HL-60/S4 treated with phorbol 12-myristate 13-acetate at 8.2 ng/mL for 4 days and 3 days (cell line): Measurements from ENCODE around the gene HTRA1.

Experiments
- in situ Hi-C: fragments of 300-500 bp; cut with MboI; formaldehyde crosslinking; loops from 2 replicates; pipeline ENCODE4 v1.15.0; 2022; ENCODE audit warnings: low sequenced_read_pairs

HTRA1 gene

DNA sequence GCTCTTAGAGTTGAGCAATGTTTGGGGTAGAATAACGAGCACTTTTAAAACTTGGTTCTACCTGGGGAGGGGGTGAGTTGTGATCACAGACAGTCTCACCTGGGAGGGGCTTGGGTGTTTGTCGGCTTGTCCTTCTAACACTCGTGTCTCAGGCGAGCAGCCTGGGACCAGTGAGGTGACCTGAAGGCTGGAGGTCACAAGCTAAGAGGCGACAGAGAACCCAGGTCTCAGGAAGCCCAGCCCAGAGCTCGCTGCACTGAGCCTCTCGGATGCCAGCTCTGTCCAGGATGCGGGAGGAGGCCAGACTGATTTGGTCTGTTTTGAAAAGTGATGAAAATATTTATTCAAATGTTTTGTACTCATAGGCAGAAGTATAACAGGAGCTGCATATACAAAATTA, 11.8 kb downstream of the HTRA1 start:
- in situ Hi-C loops, result no loop called here

DNA sequence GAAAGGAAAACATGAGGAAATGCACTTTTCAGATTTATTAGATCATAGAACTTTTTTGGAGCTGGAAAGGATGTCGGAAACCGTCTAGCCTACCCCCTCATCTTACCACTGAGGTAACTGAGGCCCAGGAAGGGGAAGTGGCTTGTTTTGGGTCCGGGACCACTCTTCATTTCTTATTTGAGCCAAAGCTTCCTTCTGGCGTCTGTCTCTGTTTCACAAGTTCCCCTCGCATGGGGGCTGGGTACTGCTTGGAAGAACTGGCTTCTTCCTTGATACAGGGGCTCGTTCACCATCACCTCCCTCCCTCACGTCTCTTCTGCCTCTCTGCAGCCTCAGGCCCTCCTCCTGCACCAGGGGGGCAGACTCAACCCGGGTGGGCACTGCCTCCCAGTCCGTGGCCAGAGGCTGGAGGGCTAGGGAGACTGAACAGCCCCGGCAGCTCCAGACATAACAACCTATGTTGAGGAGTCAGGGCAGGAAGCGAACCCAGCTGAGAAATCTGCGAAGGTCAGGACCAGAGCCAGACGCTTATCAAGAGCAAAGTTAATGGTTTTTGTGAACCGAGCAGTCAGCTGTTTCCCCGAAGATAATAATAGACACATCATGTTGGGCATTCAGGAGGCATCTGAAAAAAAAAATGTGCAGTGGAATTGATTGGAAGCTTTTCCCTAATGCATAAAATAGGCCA, 12.9 kb downstream of the HTRA1 start:
- in situ Hi-C loops, result no loop called here

DNA sequence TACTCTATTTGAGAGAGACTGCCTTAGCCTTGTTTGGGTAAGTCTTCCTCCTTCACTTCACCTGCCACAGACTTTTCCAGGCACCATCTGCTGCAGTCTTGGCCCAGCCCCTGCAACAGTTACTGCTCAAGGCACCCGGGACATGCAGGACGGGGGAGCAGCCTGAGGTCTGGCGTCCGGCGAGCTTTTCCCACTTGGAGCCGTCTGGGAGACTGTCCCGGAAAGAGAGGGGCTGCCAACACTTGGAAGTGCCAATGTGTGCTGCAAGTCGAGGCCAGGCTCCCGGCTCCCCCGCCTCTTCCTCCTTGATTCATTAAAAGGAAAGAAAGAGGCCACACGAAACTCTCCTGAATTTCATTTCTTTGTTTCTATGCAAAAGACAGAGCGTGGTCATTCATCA, 13.7 kb downstream of the HTRA1 start:
- in situ Hi-C loops, result no loop called here

DNA sequence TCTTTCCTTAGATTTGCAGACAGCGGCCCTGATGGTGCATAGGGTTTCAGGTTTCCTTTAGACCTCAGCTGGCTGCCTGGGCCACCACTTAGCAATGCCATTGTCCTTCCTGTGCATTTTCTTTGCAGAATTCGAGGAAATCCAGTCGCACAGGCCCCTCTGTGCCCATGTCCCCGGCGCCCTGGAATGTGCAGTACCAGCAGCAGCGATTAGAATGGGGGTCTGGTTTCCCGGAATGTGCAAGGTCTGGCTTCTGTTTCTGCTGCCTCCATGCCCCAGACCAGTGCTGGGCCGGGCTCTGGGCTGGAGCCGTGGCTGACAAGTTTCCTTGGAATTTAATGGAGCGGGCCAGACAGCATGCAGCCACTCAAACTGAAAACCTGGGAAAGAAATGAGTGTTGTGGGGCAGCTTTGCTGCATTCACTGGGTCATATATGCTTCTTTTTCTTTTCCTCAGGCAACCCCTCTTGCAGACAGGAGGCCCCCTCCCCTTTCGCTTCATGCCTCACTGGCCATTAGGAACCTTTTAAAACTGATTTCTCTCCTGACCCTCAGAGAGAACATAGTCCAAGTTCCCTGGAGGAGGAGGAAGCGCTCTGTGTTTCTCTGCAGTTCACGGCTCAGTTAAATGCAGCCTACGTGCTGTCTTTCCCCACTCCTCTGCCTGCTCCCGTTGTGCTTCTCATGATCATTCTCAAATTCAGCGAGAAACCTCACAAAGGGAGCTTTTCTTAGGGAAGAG, 14.4 kb downstream of the HTRA1 start:
- in situ Hi-C loops, result no loop called here

DNA sequence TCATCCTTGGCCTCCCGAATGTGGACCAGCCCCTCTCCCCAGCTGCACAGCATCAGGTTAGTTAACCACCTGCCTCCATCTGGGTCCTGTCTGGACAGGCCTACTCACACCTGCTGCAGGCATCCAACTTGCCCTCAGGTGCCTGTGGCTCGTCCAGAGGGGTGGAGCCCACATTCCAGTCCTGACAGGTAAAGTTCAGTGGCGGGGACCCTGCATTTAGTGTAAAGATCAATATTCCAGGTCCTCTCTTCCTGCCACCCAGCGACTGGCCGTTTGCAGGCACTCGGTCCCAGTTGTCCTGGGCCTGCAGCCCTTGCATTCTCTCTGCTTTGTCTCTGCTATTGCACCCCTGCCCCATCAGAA, 15.0 kb downstream of the HTRA1 start:
- in situ Hi-C loops, result no loop called here

GRCh38 chr10:122477436-122477835, 16.1 kb downstream of the HTRA1 start:
- in situ Hi-C loops, result no loop called here

- in situ Hi-C loops, result no loop called here
Measured at GRCh38 chr10:122478971-122479370, 17.6 kb downstream of the HTRA1 start.

GRCh38 chr10:122480146-122480833, 18.9 kb downstream of the HTRA1 start:
- in situ Hi-C loops, result no loop called here

DNA sequence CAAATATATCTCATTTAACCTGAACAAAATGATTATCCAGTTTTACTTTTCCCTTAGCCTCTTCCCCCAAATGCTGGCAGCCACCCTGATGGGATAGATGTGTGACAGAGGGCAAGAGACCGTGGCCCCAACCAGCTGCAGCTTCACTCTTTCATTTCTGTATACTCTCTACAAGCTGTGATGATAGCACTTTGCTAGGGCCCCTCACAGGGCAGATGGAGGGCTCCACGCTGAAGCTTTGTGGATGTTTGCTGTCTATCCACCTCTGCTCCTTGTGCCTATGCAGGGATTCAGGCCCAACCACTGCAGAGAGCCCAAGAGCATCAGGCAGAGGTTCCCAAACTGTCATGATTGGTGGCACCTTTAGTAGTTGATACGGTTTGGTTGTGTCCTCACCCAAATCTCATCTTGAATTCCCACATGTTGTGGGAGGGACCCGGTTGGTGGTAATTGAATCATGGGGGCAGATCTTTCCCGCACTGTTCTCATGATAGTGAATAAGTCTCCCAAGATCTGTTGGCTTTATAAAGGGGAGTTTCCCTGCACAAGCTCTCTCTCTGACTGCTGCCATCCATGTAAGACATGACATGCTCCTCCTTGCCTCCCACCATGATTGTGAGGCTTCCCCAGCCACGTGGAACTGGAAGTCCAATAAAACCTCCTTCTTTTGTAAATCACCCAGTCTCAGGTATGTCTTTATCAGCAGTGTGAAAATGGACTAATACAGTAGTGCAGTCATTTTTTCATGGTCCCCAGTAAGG, 20.1 kb downstream of the HTRA1 start:
- in situ Hi-C loops, result no loop called here

DNA sequence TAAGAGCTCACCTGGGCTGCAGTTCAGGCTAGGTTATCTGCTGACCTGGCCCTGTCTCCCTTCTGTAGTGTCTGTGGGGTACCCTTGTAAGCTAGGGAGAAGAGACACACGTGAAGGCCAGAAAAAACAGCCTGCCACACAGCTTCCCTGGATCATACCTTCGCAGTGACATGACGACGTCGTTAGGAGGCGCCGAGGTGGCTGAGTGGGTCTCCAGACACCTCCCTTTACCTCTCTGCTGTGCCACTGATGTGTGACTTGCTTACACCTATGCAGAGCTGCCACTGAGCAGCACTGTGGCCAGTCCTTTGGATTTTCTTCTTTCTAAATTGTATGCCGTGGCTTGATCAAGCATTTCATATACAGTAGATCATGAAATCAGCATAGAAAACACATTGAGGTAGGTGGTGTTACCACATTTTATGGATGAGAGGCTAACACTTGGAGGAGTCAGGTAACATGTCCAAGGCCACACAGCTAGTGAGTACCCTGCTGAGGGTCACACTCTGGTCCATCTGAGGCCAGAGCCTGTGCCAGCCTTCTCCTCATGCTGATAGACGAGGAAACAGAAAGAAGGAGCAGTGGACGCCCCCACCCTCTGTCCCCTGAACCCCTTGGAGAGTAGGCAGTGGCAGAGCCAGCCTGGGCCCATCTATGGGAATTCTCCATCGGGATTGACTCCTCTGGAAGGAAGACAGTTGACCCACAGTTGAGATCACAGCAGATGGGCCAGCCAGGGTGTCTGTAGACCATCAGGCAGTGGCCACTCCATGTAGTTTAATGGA, 23.1 kb downstream of the HTRA1 start:
- in situ Hi-C loops, result no loop called here

DNA sequence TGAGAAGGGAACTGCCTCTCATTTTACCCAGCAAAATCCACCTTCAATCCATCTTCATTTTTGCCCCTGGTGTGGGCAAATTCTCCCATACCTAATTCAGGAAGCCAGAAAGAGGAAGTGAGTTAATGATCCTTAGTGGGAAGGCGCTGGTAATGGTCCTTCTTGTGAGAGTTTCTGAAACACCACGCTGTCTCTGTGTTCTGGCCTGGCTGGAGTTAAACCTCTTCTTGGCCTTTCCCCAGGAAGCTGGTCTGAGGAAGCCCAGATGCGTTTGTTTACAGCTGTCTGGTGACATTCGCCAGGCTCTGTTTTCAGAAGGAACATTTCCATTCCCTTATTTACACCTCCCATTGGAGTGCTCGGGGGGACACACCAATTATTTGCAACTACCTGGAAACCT, 24.3 kb downstream of the HTRA1 start:
- in situ Hi-C loops, result no loop called here

- in situ Hi-C loops, result no loop called here
Measured at GRCh38 chr10:122486406-122487080, 25.2 kb downstream of the HTRA1 start.

GRCh38 chr10:122487174-122487765, 25.9 kb downstream of the HTRA1 start:
- in situ Hi-C loops, result no loop called here

DNA sequence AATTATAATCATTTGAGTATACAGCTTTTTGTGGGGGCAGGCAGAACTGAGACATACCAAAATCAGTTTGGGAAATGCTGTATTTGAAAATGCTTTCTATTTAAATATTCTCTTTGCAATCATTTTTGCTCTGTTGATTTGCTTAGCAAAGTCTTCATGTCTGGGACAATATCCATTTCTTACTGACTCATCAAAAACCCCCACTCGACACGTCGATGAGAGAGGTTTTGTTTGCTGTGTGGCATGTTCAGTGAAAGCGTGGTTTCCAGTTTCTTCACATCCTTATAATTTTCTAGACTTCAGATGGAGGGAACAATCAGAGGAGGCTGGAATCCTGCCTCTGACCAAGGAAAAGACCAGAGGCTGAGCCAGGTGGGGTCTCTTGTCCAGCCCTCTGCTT, 28.9 kb downstream of the HTRA1 start:
- in situ Hi-C loops, result no loop called here

GRCh38 chr10:122490786-122491680, 29.7 kb downstream of the HTRA1 start:
- in situ Hi-C loops, result no loop called here

GRCh38 chr10:122492006-122492405, 30.7 kb downstream of the HTRA1 start:
- in situ Hi-C loops, result no loop called here

DNA sequence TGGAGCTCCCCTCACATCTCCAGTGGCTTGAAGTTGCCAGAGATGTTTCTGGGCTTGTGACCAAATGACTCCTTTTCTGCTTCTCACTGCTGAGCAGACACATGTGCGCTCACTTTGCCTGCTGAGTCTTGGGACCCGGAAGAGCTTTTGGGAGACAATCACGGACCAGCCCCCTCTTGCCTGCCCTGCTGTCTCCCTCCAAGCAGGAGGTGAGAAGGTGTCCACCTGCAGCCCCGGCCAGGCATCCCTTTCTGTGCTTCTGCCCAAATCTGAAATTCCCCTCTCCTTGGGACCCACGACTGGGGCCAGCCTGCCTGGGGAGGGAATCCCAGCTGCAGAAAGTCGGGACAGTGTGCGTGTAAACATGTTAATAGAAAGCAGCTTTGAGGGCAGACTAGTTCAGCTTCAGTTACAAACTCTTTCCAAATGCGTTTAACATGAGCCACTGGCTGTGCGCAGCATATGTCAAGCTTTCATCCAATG, 31.7 kb downstream of the HTRA1 start:
- in situ Hi-C loops, result no loop called here

GRCh38 chr10:122493761-122494160, 32.4 kb downstream of the HTRA1 start:
- in situ Hi-C loops, result no loop called here
